Measurements from ENCODE around the gene IPO11. TPM values are rescaled to one million over a fixed set of nuclear protein-coding genes. Genes with fewer than 3 reads are reported as not detected.
"Not testable (repeated sequence)": the region's sequence is repeated elsewhere in the genome, so short reads cannot be mapped to it uniquely, and the experiment has no call there.

The IPO11 gene
- total and polyA plus RNA-seq, 10 donors: 7.8 to 42.2 (median 34.0) TPM

DNA sequence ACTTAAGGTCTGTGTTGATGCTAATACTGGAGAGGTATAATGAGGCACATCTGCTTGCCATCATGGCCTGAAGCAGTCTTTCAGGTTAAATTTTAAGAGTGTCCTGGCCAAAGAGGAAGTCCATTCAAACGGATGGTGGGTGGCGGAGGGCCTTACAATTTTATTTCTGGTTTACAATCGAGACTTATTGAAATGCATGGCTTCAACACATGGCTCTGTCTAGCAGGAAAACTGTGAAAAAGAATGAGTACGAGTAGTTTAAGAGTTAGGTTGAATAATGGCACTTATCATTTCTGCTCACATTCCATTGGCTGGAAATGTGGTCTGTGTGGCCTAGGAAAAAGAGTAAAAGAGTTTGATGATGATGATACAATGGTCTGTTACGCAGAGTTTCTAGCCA is 208.2 kb downstream of the IPO11 start:
- TF ChIP-seq POLR2A (IDR thresholded peaks at IDR 0.05) (no peak), CTCF (IDR thresholded peaks at IDR 0.05 in 8 of 11, conservative IDR thresholded peaks at IDR 0.05 in 3 of 11) (no peak), POLR2AphosphoS5 (IDR thresholded peaks at IDR 0.05) (no peak)
- intact Hi-C loops (cut with DNase I; ENCODE audit: low total_unique reads): no loop called here
- no peak for DNase-seq
- Histone ChIP-seq H3K4me1 (no peaks in the 10 kb centered on the region), H3K27ac (no peak overlapping the region), H3K4me3 (no peak overlapping the region), H3K9me3 (no peaks in the 10 kb centered on the region), H3K27me3 (replicated peaks in 1 of 7) (no peaks in the 10 kb centered on the region), H3K36me3 (peaks cover 0 to 6% (median 0%) of the 10 kb centered on the region in 6 donors)
- WGBS, 5 donors: 90 to 97% (median 93%) methylated on average over 5 of the region's 5 CpGs

- no peaks in the 10 kb centered on the region for H3K27me3 ChIP-seq (replicated peaks in 1 of 7)
- no peak for DNase-seq
- TF ChIP-seq CTCF (IDR thresholded peaks at IDR 0.05 in 8 of 11, conservative IDR thresholded peaks at IDR 0.05 in 3 of 11): no peak
- no peak for TF ChIP-seq POLR2A (IDR thresholded peaks at IDR 0.05)
- WGBS, 5 donors: 80 to 90% (median 84%) methylated on average over 6 of the region's 6 CpGs
- no peak overlapping the region for H3K4me3 ChIP-seq
- peaks cover 0 to 11% (median 0%) of the 10 kb centered on the region in 6 donors for H3K36me3 ChIP-seq
- no peaks in the 10 kb centered on the region for H3K4me1 ChIP-seq
- H3K9me3 ChIP-seq: no peaks in the 10 kb centered on the region
- H3K27ac ChIP-seq: no peak overlapping the region
- intact Hi-C loops (cut with DNase I; ENCODE audit: low total_unique reads): no loop called here
These were observed 208.7 kb downstream of the IPO11 start for GRCh38 chr5:62621280-62621679.

DNA sequence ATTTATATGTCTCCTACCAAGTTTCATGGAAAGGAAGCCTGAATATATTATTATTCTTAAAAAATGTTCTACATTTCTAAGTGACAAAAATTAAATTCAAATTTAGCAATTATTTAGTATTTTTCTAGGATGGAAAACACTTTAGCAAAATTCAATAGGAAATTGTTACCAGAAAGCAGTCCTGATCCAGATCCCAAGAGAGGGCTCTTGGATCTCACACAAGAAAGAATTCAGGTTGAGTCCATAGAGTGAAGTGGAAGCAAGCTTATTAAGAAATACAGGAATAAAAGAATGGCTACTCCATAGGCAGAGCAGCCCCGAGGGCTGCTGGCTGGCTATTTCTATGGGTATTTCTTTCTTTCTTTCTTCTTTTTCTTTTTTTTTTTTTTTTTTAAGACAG is 210.7 kb downstream of the IPO11 start:
- WGBS, 5 donors: 92 to 100% (median 95%) methylated on average over 1 of the region's 1 CpG
- intact Hi-C loops (cut with DNase I; ENCODE audit: low total_unique reads): no loop called here

DNA sequence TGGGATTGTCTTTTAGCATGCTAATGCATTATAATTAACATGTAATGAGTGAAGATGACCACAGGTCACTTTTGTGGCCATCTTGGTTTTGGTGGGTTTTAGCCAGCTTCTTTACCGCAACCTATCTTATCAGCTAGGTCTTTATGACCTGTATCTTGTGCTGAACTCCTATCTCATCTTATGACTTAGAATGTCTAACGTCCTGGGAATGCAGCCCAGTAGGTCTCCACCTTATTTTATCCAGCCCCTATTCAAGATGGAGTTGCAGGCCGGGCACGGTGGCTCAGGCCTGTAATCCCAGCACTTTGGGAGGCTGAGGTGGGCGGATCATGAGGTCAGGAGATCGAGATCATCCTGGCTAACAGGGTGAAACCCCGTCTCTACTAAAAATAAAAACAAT is 211.9 kb downstream of the IPO11 start:
- H3K27ac ChIP-seq; intact Hi-C loops (cut with DNase I; ENCODE audit: low total_unique reads); H3K4me3 ChIP-seq; H3K27me3 ChIP-seq (replicated peaks in 1 of 7); H3K4me1 ChIP-seq; DNase-seq; H3K9me3 ChIP-seq: not testable (repeated sequence)
- H3K36me3 ChIP-seq: peaks cover 0 to 40% (median 18%) of the 10 kb centered on the region in 6 donors
- WGBS, 5 donors: 94 to 98% (median 97%) methylated on average over 7 of the region's 7 CpGs

More for the DNA sequence above, 210.7 kb downstream of the IPO11 start:
- Histone ChIP-seq H3K9me3 (no peaks in the 10 kb centered on the region), H3K27ac (no peak overlapping the region), H3K36me3 (peaks cover 0 to 30% (median 14%) of the 10 kb centered on the region in 6 donors), H3K4me3 (no peak overlapping the region), H3K4me1 (no peaks in the 10 kb centered on the region), H3K27me3 (replicated peaks in 1 of 7) (no peaks in the 10 kb centered on the region)
- TF ChIP-seq CTCF (IDR thresholded peaks at IDR 0.05 in 8 of 11, conservative IDR thresholded peaks at IDR 0.05 in 3 of 11): no peak
- TF ChIP-seq POLR2AphosphoS5 (IDR thresholded peaks at IDR 0.05): no peak
- TF ChIP-seq POLR2A (IDR thresholded peaks at IDR 0.05): no peak
- no peak for DNase-seq

- intact Hi-C loops (cut with DNase I; ENCODE audit: low total_unique reads): no loop called here
- H3K9me3 ChIP-seq: no peaks in the 10 kb centered on the region
These were observed 214.0 kb downstream of the IPO11 start for GRCh38 chr5:62626534-62626933.

More at GRCh38 chr5:62626534-62626933, 214.0 kb downstream of the IPO11 start:
- Histone ChIP-seq H3K36me3 (peaks cover 0 to 57% (median 20%) of the 10 kb centered on the region in 6 donors), H3K27ac (no peak overlapping the region), H3K27me3 (replicated peaks in 1 of 7) (no peaks in the 10 kb centered on the region), H3K4me3 (no peak overlapping the region), H3K4me1 (no peaks in the 10 kb centered on the region)
- WGBS, 5 donors: 81 to 100% (median 93%) methylated on average over 2 of the region's 2 CpGs
- TF ChIP-seq POLR2AphosphoS5 (IDR thresholded peaks at IDR 0.05): no peak
- TF ChIP-seq POLR2A (IDR thresholded peaks at IDR 0.05): no peak
- no peak for TF ChIP-seq CTCF (IDR thresholded peaks at IDR 0.05 in 8 of 11, conservative IDR thresholded peaks at IDR 0.05 in 3 of 11)
- DNase-seq: no peak

Data from spleen (tissue), 11 donors.